HUES6 (cell line): ENCODE measurements around the gene PPARG.
"Not testable (repeated sequence)": the region's sequence is repeated elsewhere in the genome, so short reads cannot be mapped to it uniquely, and the experiment has no call there.

Experiments used
- H3K27ac ChIP-seq: 2 replicates; pipeline ENCODE4 v1.7.0; 2013; ENCODE audit warnings: low read depth, mild to moderate bottlenecking, low read length, inconsistent platforms
- H3K27me3 ChIP-seq: 2 replicates; pipeline ENCODE4 v1.6.1; 2013; ENCODE audit warnings: low read length; ENCODE audit not compliant: control insufficient read depth, insufficient read depth
- H3K36me3 ChIP-seq: 2 replicates; pipeline ENCODE4 v1.6.1; 2013; ENCODE audit warnings: low read length; ENCODE audit not compliant: control insufficient read depth, insufficient read depth
- H3K4me1 ChIP-seq: 2 replicates; pipeline ENCODE4 v1.6.1; 2013; ENCODE audit warnings: low read length; ENCODE audit not compliant: control insufficient read depth, insufficient read depth
- H3K4me3 ChIP-seq: 2 replicates; pipeline ENCODE4 v1.5.1; 2013; ENCODE audit warnings: low read depth, low read length
- H3K9ac ChIP-seq: one replicate; pipeline ENCODE4 v1.6.1; 2013; ENCODE audit warnings: mild to moderate bottlenecking, low read length
- H3K9me3 ChIP-seq: 2 replicates; pipeline ENCODE4 v1.6.1; 2013; ENCODE audit warnings: low read depth, low read length; ENCODE audit not compliant: control insufficient read depth, insufficient read depth

The PPARG gene

DNA sequence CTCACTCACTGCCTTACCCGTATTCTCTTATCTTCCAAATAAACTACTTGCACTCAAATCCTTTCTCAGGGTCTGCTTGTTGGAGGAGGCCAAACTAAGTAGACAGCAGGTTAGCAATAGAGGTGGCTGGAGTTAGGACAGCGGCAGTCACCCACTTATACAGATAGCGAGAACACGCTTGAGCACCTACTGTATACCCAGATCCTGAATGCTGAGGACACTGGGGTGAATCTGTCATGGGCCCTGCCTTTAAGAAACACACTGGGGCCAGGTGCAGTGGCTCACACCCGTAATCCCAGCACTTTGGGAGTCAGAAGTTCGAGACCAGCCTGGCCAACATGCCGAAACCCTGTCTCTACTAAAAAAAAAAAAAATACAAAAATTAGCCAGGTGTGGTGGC, 157.4 kb downstream of the PPARG start:
- Histone ChIP-seq H3K36me3 (no peaks in the 10 kb centered on the region), H3K27me3 (peaks cover 25% of the 10 kb centered on the region), H3K9ac (no peak overlapping the region), H3K4me1 (peaks cover 20% of the 10 kb centered on the region), H3K4me3 (no peak overlapping the region), H3K27ac (no peak overlapping the region), H3K9me3 (no peaks in the 10 kb centered on the region)

GRCh38 chr3:12447075-12447474, 158.2 kb downstream of the PPARG start:
- Histone ChIP-seq H3K27me3 (peaks cover 23% of the 10 kb centered on the region), H3K9ac (no peak overlapping the region), H3K4me1 (peaks cover 20% of the 10 kb centered on the region), H3K9me3 (no peaks in the 10 kb centered on the region), H3K36me3 (no peaks in the 10 kb centered on the region), H3K4me3 (no peak overlapping the region), H3K27ac (no peak overlapping the region)

GRCh38 chr3:12448404-12449202, 159.7 kb downstream of the PPARG start:
- H3K4me1 ChIP-seq, result peaks cover 16% of the 10 kb centered on the region
- H3K9me3 ChIP-seq, H3K9ac ChIP-seq, H3K36me3 ChIP-seq, H3K27me3 ChIP-seq, H3K27ac ChIP-seq, H3K4me3 ChIP-seq: not testable (repeated sequence)

DNA sequence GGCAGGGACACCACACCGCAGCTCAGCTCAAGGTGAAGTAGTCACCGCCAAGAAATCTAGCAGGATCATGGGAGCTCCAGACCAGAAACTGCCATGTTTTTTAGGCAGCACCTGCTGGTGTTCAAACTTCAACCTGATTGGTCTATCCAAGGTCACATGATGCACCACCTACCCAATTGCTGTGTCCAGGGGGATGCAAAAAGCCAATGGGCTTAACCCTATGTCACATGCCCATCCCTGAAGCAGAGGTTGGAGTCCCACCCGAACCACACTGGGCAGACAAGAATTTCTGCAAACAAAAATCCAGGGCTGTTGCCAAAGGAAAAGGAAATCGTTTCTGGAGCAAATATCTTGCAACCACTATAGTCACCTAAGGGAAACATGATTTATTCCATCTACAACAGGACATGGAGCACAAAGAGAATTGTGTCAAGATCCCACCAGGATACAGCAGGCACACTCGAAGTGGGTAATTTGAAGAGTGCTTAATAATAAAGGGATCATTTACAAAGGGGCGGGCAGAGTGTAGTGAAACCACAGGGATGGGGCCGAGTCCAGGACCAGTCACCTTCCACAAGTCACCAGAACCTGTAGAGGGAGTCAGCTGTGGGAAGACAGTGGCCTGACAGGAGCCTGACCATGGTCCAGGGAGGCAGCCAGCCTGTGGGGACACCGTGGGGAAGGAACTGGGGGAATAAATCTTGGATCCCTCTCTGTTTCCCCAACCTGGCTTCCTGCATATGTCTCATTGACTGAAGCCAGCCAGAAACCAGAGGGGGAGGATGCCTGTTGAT, 161.2 kb downstream of the PPARG start:
- H3K9ac ChIP-seq, result no peak overlapping the region
- H3K4me1 ChIP-seq, result peaks cover 7% of the 10 kb centered on the region
- H3K36me3 ChIP-seq, result no peaks in the 10 kb centered on the region
- no peaks in the 10 kb centered on the region for H3K9me3 ChIP-seq
- 0 out of 2 replicates have a peak, but pooled peaks cover 2% of the 10 kb centered on the region for H3K27me3 ChIP-seq
- no peak overlapping the region for H3K4me3 ChIP-seq
- H3K27ac ChIP-seq, result no peak overlapping the region

GRCh38 chr3:12451481-12451880, 162.6 kb downstream of the PPARG start:
- Histone ChIP-seq H3K9ac (no peak overlapping the region), H3K36me3 (no peaks in the 10 kb centered on the region), H3K9me3 (no peaks in the 10 kb centered on the region), H3K4me3 (no peak overlapping the region), H3K27ac (no peak overlapping the region), H3K27me3 (0 out of 2 replicates have a peak, but pooled peaks cover 2% of the 10 kb centered on the region), H3K4me1 (no peaks in the 10 kb centered on the region)

DNA sequence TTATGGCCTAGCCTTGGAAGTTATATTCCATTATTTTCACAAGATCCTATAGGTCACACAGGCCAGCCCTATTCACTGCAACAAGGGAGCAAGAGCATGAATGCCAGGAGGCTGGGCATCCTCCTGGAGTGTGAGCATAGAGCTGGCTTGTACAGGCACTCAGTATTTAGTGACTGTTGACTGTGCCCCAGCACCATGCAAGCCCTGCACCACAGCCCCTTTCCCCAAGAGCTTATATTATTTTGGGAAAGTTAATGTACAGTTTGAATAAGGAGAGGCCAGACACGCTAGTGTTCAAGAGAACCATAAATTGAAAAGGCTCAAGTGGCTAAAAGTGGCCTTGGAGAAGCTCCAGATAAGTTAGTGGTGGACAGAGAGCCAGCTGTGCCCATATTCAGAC, 163.1 kb downstream of the PPARG start:
- Histone ChIP-seq H3K27me3 (0 out of 2 replicates have a peak, but pooled peaks cover 2% of the 10 kb centered on the region), H3K9me3 (no peaks in the 10 kb centered on the region), H3K27ac (no peak overlapping the region), H3K4me1 (no peaks in the 10 kb centered on the region), H3K36me3 (no peaks in the 10 kb centered on the region), H3K4me3 (no peak overlapping the region), H3K9ac (no peak overlapping the region)

GRCh38 chr3:12452361-12453330, 163.8 kb downstream of the PPARG start:
- H3K9ac ChIP-seq, result no peak overlapping the region
- no peak overlapping the region for H3K27ac ChIP-seq
- 0 out of 2 replicates have a peak, but pooled peaks cover 2% of the 10 kb centered on the region for H3K27me3 ChIP-seq
- H3K9me3 ChIP-seq, result no peaks in the 10 kb centered on the region
- H3K4me3 ChIP-seq, result no peak overlapping the region
- no peaks in the 10 kb centered on the region for H3K36me3 ChIP-seq
- H3K4me1 ChIP-seq, result no peaks in the 10 kb centered on the region

- Histone ChIP-seq H3K36me3 (no peaks in the 10 kb centered on the region), H3K9ac (no peak overlapping the region), H3K27ac (no peak overlapping the region), H3K4me1 (no peaks in the 10 kb centered on the region), H3K27me3 (no peaks in the 10 kb centered on the region), H3K9me3 (no peaks in the 10 kb centered on the region), H3K4me3 (no peak overlapping the region)
These were observed 165.4 kb downstream of the PPARG start for GRCh38 chr3:12454076-12454815.

- Histone ChIP-seq H3K4me3 (no peak overlapping the region), H3K9me3 (no peaks in the 10 kb centered on the region), H3K4me1 (no peaks in the 10 kb centered on the region), H3K9ac (no peak overlapping the region), H3K27ac (no peak overlapping the region), H3K27me3 (no peaks in the 10 kb centered on the region), H3K36me3 (no peaks in the 10 kb centered on the region)
These were observed 165.9 kb downstream of the PPARG start for GRCh38 chr3:12454816-12455121.

DNA sequence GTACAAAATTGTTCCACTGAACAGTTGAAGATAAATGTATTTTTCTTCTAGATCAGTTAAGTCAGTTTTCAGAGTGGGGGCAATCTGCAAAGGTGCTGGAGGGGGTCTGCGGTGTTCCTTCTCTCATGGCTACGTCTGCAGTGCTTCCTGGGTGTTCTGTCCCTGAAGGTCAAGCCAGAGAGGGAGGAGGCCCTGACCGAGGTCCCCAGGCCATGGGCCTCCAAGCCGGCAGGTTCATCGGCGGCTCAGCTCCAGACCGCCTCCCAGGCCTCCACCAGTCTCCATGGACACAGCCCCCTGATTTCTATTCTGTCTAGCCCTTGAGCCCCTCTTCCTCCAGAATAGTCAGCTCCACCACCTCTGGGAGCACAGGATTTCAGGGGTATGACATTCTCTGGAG, 166.9 kb downstream of the PPARG start:
- Histone ChIP-seq H3K27ac (no peak overlapping the region), H3K27me3 (no peaks in the 10 kb centered on the region), H3K9ac (no peak overlapping the region)

More for the DNA sequence above, 166.9 kb downstream of the PPARG start:
- H3K4me3 ChIP-seq, result no peak overlapping the region
- H3K9me3 ChIP-seq, result no peaks in the 10 kb centered on the region
- no peaks in the 10 kb centered on the region for H3K36me3 ChIP-seq
- H3K4me1 ChIP-seq, result no peaks in the 10 kb centered on the region
